K562 (cell line): ENCODE data around the gene GPR107. TPM values are rescaled to one million over a fixed set of nuclear protein-coding genes. Genes with fewer than 3 reads are reported as not detected.

Source experiments
- ELF1 ChIP-seq: fragments of 200-800 bp; sonication (Bioruptor generic); IDR thresholded peaks from 2 replicates; pipeline ENCODE4 v1.6.1; 2016; ENCODE audit warnings: missing genetic modification characterization, missing compliant biosample characterization
- POLR2G ChIP-seq: fragments of 200-400 bp; formaldehyde crosslinking; IDR thresholded peaks from 2 replicates; pipeline ENCODE4 v1.6.1; 2017; ENCODE audit warnings: low read depth, mild to moderate bottlenecking, antibody characterized with exemption, low read length, moderate library complexity
- ZKSCAN1 ChIP-seq: fragments of 150-350 bp; IDR thresholded peaks from 2 replicates; pipeline ENCODE4 v1.6.1; 2016; ENCODE audit warnings: low read depth, low read length
- polyA plus RNA-seq, 8 experiments: library from polyadenylated mRNA; depleted of rRNA in 4 of 8; stranded (reverse) in 5 of 8; unstranded in 3 of 8; fragments of >200 nt; fragmentation: Nextera tagmentation in 2 of 8; fragmentation: Illumina TruSeq in 1 of 8; extraction: Ambion mirVana in 2 of 8; extraction: Trizol in 1 of 8; gene quantifications; 2 replicates each; pipeline versions ENCODE4 v1.2.1 to v1.2.3, GENCODE V29; 2011 to 2014; ENCODE audit warnings: inconsistent platforms in 1 of 8, missing spikeins in 1 of 8
- total RNA-seq, 7 experiments: library from RNA; depleted of rRNA in 6 of 7; stranded (reverse); fragments of >200 nt in 6 of 7; fragmentation: Illumina TruSeq in 2 of 7; extraction: Trizol in 2 of 7; gene quantifications; 2 replicates each; pipeline versions ENCODE4 v1.2.1 to v1.2.3, GENCODE V29; 2011 to 2021; ENCODE audit warnings: low replicate concordance in 1 of 7
- TF ChIP-seq, protein P1 (sequence below): fragments of 200-800 bp; sonication (Bioruptor generic); IDR thresholded peaks from 2 replicates; pipeline ENCODE4 v1.6.1; 2017; ENCODE audit warnings: missing genetic modification characterization, missing compliant biosample characterization
- TF ChIP-seq, protein P2 (sequence below): fragments of 450-650 bp; conservative IDR thresholded peaks from 2 replicates; pipeline ENCODE4 v1.6.1; 2016; ENCODE audit warnings: missing genetic modification characterization, low read depth, mild to moderate bottlenecking, missing compliant biosample characterization, moderate library complexity

GPR107 gene
- total and polyA plus RNA-seq, 9 of the 15 experiments (the other 6 are each of a cell fraction or from before 2014, with no cell fraction given) = 3.2 to 34.6 (median 14.4) TPM

DNA sequence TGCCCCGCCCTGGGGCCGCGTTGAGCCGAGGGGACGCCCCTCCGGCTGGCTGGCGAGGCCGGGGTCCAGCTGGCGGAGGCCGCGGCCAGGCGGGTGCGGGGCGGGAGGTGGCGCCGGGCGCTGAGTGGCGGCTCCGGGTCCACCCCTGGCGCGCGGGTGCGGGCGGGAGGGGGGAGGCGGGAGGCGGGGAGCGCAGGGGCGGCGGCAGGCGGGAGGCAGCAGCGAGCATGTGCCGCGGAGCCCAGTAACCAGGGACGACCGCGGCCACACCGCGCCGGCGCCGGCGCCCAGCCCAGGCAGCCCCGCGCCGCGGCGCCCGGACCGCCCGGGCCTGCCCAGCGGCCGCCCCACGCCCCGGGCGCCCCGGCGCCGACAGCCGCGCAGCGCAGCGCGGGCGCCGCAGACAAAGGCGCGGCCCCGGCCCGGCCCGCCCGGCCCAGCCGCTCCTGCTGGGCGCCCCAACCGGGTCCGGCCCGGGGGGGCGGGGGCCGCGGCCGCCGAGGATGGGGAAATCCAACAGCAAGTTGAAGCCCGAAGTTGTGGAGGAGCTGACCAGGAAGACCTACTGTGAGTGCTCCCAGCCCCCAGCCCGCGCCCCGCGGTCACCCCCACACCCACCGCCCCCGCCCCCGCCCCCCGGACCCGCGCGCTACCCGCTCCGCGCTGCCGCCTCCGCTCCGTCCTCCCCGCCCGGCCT, 118.6 kb downstream of the GPR107 start, which contains the start of gene NCS1 (continued):
- TF ChIP-seq ELF1 (tag) = no peak
- TF ChIP-seq, protein P1, sequence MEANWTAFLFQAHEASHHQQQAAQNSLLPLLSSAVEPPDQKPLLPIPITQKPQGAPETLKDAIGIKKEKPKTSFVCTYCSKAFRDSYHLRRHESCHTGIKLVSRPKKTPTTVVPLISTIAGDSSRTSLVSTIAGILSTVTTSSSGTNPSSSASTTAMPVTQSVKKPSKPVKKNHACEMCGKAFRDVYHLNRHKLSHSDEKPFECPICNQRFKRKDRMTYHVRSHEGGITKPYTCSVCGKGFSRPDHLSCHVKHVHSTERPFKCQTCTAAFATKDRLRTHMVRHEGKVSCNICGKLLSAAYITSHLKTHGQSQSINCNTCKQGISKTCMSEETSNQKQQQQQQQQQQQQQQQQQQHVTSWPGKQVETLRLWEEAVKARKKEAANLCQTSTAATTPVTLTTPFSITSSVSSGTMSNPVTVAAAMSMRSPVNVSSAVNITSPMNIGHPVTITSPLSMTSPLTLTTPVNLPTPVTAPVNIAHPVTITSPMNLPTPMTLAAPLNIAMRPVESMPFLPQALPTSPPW = peak; percentile 89
- TF ChIP-seq POLR2G = peak; percentile 42; the same call in 1 of the 2 replicates
- TF ChIP-seq, protein P2, sequence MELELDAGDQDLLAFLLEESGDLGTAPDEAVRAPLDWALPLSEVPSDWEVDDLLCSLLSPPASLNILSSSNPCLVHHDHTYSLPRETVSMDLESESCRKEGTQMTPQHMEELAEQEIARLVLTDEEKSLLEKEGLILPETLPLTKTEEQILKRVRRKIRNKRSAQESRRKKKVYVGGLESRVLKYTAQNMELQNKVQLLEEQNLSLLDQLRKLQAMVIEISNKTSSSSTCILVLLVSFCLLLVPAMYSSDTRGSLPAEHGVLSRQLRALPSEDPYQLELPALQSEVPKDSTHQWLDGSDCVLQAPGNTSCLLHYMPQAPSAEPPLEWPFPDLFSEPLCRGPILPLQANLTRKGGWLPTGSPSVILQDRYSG (tag) = no peak
- 0 out of 2 replicates have a peak, but pooled peaks have one; percentile 33 for TF ChIP-seq ZKSCAN1
